Measurements from ENCODE around the gene MRFAP1L1. TPM values are rescaled to one million over a fixed set of nuclear protein-coding genes. Genes with fewer than 3 reads are reported as not detected.

The MRFAP1L1 gene
- total and polyA plus RNA-seq, 9 of the 15 experiments (the other 6 are each of a cell fraction or from before 2014, with no cell fraction given) = 37.6 to 111 (median 83.8) TPM

- TF ChIP-seq MTA3 (IDR thresholded peaks at IDR 0.05; ENCODE audit: borderline replicate concordance) = 0 out of 2 replicates have a peak, but pooled peaks have one; percentile 10
Measured at GRCh38 chr4:6692379-6692778, 17.3 kb downstream of the MRFAP1L1 start (continued).

DNA sequence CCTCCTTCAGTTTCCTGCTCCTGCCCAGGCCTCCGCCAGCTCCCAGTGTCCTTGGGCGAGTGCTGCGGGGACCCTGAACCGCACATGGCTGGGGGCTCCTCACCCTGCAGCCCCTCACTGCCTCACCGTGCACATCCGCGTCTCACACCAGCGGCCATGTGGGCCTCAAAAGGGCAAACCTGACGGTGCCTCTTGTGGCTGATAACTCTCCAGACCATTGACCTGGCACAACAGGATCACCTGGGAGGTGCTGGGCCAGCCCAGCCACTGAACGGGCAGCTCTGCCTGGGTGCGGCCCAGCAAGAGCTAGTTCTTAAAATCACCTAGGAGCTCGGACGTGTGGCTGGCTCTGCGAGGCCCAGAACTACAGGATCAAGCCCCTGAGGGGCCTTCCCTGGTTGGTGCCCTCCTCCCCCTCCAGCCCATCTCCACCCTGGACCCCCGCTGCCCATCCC, 20.1 kb downstream of the MRFAP1L1 start:
- no peak overlapping the region for H3K4me3 ChIP-seq
- no peaks in the 10 kb centered on the region for H3K27me3 ChIP-seq (ENCODE audit: control insufficient read depth in 2 of 2, insufficient read depth in 2 of 2, low read length in 2 of 2)
- peak overlapping the region; percentile 66 to 77 for H3K9ac ChIP-seq (ENCODE audit: insufficient read depth in 1 of 2, low read depth in 2 of 2, low read length in 2 of 2)
- 75% methylated on average over 14 of the region's 15 CpGs for WGBS (ENCODE audit: insufficient coverage, low coverage, missing lambda C conversion rate)
- no TSS peak for BruUV-seq (replicated peaks)
- peak overlapping the region; percentile 98 for H2AFZ ChIP-seq (ENCODE audit: low read depth, low read length)
- ATAC-seq (no peak), FAIRE-seq (no peak), DNase-seq (ENCODE audit: extremely low read depth in 1 of 4, low spot score in 3 of 4) (no peak)
- H3K9me1 ChIP-seq (ENCODE audit: control insufficient read depth, insufficient read depth, low read length) = no peaks in the 10 kb centered on the region
- intact Hi-C loops (cut with micrococcal nuclease) = no loop called here
- no peaks in the 10 kb centered on the region for H3K36me3 ChIP-seq (ENCODE audit: control insufficient read depth, insufficient read depth, low read length)
- ChIA-PET POLR2A (interaction anchor here (0.7 to 4.8 kb wide), 6 partner anchors 8 to 184 kb away, joined by 3 to 25 read pairs (median 6); a partner anchor contains a TSS), CTCF (ENCODE audit: low intra/inter-chr PET ratio) (no interaction called here)
- H4K20me1 ChIP-seq (replicated peaks; ENCODE audit: control insufficient read depth, insufficient read depth, low read length) = no peaks in the 10 kb centered on the region
- in situ Hi-C loops (cut with MboI) = no loop called here
- H3K4me1 ChIP-seq (replicated peaks in 1 of 2; ENCODE audit: control insufficient read depth in 2 of 2, insufficient read depth in 2 of 2, low read length in 2 of 2) = peaks cover 46 to 54% of the 10 kb centered on the region in 2 experiments
- H3K79me2 ChIP-seq (ENCODE audit: control insufficient read depth, insufficient read depth, low read length) = no peaks in the 10 kb centered on the region
- H3K9me3 ChIP-seq (replicated peaks; ENCODE audit: control insufficient read depth, insufficient read depth, low read depth, low read length) = no peaks in the 10 kb centered on the region
- peak overlapping the region; percentile 74 for H3K27ac ChIP-seq (ENCODE audit: extremely low read depth, low read depth, low read length)
- peak overlapping the region; percentile 79 for H3K4me2 ChIP-seq (ENCODE audit: insufficient read depth, low read length)
- TF ChIP-seq ZNF717 (CRISPR knock-in tag; IDR thresholded peaks at IDR 0.05) = no peak
- no peak for TF ChIP-seq ZNF41 (CRISPR knock-in tag; conservative IDR thresholded peaks at IDR 0.05)
- TF ChIP-seq POLR2G (IDR thresholded peaks at IDR 0.05; ENCODE audit: low read depth, low read length) = peak; percentile 48
- no peak for TF ChIP-seq ZNF12 (CRISPR knock-in tag; IDR thresholded peaks at IDR 0.05)
- TF ChIP-seq HLTF (IDR thresholded peaks at IDR 0.05) = no peak
- TF ChIP-seq NFXL1 (CRISPR knock-in tag; IDR thresholded peaks at IDR 0.05) = no peak
- TF ChIP-seq, protein P1, sequence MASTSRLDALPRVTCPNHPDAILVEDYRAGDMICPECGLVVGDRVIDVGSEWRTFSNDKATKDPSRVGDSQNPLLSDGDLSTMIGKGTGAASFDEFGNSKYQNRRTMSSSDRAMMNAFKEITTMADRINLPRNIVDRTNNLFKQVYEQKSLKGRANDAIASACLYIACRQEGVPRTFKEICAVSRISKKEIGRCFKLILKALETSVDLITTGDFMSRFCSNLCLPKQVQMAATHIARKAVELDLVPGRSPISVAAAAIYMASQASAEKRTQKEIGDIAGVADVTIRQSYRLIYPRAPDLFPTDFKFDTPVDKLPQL (IDR thresholded peaks at IDR 0.05; ENCODE audit: extremely low read depth, insufficient read length) = no peak
- TF ChIP-seq, protein P2, sequence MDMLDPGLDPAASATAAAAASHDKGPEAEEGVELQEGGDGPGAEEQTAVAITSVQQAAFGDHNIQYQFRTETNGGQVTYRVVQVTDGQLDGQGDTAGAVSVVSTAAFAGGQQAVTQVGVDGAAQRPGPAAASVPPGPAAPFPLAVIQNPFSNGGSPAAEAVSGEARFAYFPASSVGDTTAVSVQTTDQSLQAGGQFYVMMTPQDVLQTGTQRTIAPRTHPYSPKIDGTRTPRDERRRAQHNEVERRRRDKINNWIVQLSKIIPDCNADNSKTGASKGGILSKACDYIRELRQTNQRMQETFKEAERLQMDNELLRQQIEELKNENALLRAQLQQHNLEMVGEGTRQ (CRISPR knock-in tag; IDR thresholded peaks at IDR 0.05) = no peak
- TF ChIP-seq, protein P3, sequence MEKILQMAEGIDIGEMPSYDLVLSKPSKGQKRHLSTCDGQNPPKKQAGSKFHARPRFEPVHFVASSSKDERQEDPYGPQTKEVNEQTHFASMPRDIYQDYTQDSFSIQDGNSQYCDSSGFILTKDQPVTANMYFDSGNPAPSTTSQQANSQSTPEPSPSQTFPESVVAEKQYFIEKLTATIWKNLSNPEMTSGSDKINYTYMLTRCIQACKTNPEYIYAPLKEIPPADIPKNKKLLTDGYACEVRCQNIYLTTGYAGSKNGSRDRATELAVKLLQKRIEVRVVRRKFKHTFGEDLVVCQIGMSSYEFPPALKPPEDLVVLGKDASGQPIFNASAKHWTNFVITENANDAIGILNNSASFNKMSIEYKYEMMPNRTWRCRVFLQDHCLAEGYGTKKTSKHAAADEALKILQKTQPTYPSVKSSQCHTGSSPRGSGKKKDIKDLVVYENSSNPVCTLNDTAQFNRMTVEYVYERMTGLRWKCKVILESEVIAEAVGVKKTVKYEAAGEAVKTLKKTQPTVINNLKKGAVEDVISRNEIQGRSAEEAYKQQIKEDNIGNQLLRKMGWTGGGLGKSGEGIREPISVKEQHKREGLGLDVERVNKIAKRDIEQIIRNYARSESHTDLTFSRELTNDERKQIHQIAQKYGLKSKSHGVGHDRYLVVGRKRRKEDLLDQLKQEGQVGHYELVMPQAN (IDR thresholded peaks at IDR 0.05; ENCODE audit: borderline replicate concordance) = no peak
- TF ChIP-seq HOMEZ (CRISPR knock-in tag; IDR thresholded peaks at IDR 0.05) = no peak
- TF ChIP-seq PCBP2 (IDR thresholded peaks at IDR 0.05; ENCODE audit: low read depth, low read length, poor library complexity, severe bottlenecking) = no peak
- TF ChIP-seq, protein P4, sequence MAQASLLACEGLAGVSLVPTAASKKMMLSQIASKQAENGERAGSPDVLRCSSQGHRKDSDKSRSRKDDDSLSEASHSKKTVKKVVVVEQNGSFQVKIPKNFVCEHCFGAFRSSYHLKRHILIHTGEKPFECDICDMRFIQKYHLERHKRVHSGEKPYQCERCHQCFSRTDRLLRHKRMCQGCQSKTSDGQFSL (CRISPR knock-in tag; IDR thresholded peaks at IDR 0.05) = no peak
- TF ChIP-seq, protein P4 (tag; IDR thresholded peaks at IDR 0.05) = 0 out of 4 replicates have a peak, but pooled peaks of 1 of the 2 experiments have one; percentile 32
- no peak for TF ChIP-seq PML (IDR thresholded peaks at IDR 0.05; ENCODE audit: low read length)
- TF ChIP-seq GATAD2B (IDR thresholded peaks at IDR 0.05; ENCODE audit: borderline replicate concordance) = no peak
